EH (cell line): ENCODE data around the gene LIAS.
"Not testable (repeated sequence)": the region's sequence is repeated elsewhere in the genome, so short reads cannot be mapped to it uniquely, and the experiment has no call there.

Source experiments
- DNase-seq: peaks from one replicate; pipeline ENCODE4 v3.0.0-alpha.2; 2015; ENCODE audit warnings: low read depth

Gene LIAS

GRCh38 chr4:39452860-39453587 is 5.8 kb upstream of the LIAS start:
- DNase-seq = no peak

DNA sequence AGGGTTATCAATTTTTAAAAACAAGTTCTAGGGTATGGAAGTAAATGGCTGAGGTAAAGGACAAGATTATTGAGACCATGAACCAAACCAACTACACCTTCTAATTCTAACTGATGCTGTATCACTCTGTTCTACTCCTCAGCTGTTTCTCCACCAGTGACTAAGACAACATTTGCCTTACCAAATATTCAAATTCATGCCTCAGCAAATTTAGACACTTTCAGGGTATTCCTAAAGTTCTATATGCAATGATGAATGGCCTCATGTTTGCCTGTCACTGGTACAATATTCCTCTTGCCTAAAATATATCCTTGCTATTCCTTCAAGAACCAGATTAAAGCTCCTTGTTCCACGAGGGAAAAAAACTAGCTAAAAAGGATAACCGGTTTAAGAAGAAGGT is 5.1 kb upstream of the LIAS start:
- DNase-seq = no peak

DNA sequence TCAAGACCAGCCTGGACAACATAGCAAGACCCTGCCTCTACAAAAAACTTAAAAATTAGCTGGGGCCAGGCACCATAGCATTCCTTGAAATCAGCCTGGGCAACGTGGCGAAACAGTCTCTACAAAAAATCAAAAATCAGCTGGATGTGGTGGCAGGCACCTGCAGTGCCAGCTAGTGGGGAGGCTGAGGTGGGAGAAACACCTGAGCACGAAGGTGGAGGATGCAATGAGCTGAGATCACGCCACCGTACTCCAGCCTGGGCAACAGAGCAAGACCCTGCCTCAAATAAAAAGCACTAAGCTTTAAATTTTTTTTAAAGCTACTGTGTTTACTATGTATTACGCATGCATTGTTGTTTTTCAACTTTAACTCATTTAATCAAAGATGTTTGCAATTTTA is 3.4 kb upstream of the LIAS start:
- DNase-seq = no peak

DNA sequence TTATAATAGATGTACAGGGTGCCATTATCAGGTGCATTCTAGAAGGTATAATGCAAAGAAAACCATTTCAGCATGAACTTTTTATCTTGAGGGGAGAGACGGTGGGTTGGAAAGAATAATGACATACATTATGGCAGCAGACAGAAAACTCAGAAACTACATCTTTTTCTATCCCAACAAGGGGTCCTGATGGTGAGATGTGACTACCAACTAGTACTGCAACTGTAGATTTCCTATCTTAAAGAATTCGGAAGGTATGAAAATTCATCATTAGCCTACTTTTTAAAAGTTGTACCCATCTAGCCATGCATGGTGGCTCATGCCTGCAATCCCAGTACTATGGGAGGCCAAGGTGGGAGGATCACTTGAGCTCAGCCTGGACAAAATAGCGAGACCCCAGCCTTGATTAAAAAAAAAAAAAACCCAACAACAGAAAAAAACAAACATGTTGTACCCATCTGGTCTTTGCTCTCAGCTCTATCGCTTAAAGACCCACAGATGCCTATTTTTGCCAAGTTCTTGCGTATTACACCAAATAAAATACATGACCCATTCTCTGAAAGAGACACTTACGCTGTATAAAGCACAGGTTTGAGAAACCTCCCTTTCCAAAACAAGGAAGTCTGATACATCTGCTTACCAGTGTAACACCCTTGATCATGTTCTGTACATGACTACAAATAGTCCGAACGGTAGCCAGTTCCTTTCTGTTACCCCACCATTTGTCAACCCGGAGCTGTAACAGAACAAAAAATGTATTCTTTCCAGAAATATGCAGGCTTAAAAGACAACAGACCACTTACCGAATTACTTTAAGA is 1.7 kb upstream of the LIAS start:
- no peak for DNase-seq

- DNase-seq = not testable (repeated sequence)
Observed at GRCh38 chr4:39458161-39458504, 723 bp upstream of the LIAS start.

DNA sequence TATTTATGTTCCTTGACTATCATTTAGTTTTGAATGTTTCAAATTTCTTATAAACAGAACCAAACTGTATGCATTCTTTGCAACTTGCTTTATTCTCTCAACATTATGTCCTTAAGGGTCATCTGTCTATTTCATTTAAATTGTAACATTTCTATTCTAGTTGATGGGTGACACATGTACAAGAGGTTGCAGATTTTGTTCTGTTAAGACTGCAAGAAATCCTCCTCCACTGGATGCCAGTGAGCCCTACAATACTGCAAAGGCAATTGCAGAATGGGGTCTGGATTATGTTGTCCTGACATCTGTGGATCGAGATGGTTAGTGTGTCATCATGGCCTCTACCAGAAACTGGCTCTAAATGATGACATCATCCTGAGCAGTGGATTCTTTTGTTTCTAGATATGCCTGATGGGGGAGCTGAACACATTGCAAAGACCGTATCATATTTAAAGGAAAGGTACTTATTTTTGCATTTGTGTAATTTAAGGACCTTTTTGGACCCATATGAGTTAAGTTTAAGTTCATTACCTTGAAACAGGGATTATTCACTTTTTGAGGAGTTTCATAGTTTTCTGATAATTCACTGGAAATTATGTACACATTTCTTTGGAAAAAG is 6.1 kb downstream of the LIAS start:
- DNase-seq = peak; percentile 77

- no peak for DNase-seq
Observed at GRCh38 chr4:39466747-39467146, 7.9 kb downstream of the LIAS start.

- DNase-seq = no peak
Observed at GRCh38 chr4:39467464-39467863, 8.6 kb downstream of the LIAS start.

- peak; percentile 88 for DNase-seq
Observed at GRCh38 chr4:39469429-39470077, 10.7 kb downstream of the LIAS start.

GRCh38 chr4:39470402-39470801 is 11.5 kb downstream of the LIAS start:
- no peak for DNase-seq

DNA sequence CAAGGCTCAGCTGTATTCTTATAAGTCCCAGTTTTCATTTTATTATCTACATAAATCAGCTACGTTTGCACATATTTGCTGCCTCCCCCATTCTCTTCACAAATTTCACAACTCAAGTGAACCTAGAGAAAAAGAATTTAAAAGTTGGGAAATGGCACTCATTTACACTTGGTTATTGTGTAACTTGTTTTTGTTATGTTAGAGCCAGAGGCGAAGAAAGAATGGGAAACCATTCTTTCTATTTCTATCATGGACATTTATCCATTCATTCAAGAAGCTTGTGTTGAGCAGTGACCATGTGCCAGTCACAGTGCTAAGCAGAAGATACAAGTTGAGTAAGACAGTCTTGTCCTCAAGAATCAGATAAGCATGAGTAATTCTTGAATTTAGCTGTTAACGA is 13.5 kb downstream of the LIAS start:
- DNase-seq = no peak

DNA sequence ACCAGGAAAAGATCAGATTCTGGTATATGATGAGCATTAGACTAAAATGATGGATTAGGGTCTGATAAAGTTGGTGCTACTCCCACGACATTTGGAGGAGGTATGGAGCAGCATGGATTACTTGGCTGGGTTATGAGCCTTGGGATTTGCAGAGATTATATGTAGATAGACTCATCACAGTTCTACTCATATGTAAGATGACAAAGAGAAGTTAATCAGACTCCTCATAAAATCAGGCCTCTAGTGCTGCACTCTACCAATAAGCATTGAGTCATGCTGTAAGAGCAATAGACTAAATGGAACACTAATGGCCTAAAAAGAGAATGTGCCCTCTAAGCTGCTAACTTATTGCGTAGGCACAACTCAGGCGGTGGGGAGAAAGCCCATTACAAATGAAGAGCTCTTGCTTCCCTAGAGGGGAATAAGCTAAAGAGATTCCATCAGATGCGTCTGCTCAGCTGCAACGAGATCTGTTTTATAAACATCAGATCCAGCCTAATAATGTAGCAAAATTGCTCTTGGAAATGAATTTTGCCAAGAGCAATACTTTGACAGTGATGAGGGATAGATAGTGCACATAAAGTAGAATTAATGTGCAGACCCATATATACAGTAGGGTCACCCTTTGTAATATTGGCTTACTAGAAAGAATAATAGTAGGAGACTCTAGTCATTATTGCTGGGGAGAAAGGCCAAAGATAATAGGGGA is 17.5 kb downstream of the LIAS start:
- peak; percentile 21 for DNase-seq

GRCh38 chr4:39480251-39480650 is 21.4 kb downstream of the LIAS start:
- no peak for DNase-seq

DNA sequence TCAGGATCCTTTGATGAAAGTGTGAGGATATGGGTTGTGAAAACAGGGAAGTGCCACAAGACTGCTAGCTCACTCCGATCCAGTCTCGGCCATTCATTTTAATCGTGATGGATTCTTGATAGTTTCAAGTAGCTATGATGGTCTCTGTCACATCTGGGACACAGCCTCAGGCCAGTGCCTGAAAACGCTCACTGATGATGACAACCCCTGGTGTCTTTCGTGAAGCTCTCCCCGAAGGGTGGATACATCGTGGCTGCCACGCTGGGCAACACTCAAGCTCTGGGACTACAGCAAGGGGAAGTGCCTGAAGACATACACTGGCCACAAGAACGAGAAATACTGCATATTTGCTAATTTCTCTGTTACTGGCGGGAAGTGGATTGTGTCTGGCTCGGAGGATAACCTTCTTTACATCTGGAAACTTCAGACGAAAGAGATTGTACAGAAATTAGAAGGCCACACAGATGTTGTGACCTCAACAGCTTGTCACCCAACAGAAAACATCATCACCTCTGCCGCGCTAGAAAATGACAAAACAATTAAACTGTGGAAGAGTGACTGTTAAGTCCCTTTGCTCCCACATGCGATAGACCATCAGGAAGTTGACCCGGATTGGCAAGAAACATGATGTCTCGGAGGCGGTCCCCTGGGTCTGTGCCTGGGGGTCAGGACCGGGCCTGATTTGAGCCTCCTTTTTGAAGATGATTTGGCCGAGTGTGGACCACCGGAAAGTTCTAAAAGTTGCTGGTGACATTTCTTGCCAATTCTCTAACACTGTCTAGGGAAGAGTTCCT is 22.2 kb downstream of the LIAS start:
- DNase-seq = no peak

- no peak for DNase-seq
Observed at GRCh38 chr4:39484582-39485272, 25.9 kb downstream of the LIAS start.

- DNase-seq = no peak
Observed at GRCh38 chr4:39486221-39486804, 27.5 kb downstream of the LIAS start.

DNA sequence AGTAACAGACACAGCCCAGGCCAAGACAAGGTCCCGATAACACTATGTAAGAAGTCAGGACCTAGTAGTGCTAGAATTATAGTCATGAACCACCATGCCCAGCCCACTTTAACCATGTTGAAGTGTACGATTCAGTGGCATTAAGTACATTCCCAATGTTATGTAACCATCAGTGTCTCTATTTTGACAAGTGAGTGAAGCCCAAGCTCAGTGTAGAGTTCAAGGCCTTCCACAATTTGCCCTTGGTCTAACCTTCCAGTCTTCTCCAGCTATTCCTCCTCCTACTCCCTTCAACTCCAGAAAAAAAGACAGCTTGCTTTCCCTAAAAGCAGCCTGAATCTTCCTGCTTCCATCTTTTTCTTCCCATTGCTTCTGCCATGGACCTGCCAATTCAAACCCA is 31.5 kb downstream of the LIAS start:
- no peak for DNase-seq

GRCh38 chr4:39494354-39494753 is 35.5 kb downstream of the LIAS start:
- no peak for DNase-seq

DNA sequence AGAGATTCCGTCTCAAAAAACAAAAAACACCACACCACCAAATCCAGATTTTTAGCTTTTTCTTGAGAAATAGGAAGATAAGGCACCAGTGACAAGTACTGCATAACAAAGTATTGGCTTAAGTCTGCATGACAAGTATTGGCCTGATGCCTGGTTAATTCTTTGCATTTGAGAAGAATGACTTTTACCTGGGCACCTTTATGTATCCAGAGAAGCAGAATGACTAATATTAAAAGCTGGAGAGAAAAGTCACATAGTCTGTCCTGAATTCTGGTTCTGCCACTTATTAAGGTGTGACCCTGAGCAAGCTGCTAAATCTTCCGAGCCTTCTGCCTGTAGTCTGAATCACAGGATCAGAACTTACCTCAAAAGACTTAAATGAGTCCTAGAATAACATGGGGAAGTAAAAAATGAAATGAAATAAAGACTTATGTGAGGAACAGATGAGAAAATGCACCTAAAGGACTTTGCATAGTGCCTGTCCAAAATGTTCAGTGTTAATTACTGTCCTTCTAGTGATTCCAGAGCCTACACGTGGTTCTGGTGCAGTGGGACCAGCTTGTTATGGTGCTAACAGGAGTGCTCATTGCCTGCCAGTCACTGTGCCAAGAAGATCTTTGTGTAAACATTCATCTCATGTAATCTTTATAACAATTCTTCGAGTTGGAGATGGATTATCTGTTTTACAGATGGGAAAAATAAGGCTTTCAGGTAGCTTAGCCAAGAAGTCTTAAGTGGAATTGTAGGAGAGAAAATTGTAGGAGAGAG is 36.8 kb downstream of the LIAS start:
- DNase-seq = peak; percentile 10
